Colonic mucosa (tissue), 4 donors: ENCODE measurements around the gene ZNF500. TPM values are rescaled to one million over a fixed set of nuclear protein-coding genes. Genes with fewer than 3 reads are reported as not detected.

ENCODE experiments used
- DNase-seq: peaks from one replicate; pipeline ENCODE4 v3.0.0-alpha.2; 2020
- H3K27ac ChIP-seq: fragments of 200-600 bp; one replicate; pipeline ENCODE4 v1.8.0; 2021
- H3K27me3 ChIP-seq: fragments of 200-600 bp; one replicate; pipeline ENCODE4 v1.8.0; 2021
- H3K36me3 ChIP-seq: fragments of 200-600 bp; one replicate; pipeline ENCODE4 v1.8.0; 2021
- H3K4me1 ChIP-seq: fragments of 200-600 bp; one replicate; pipeline ENCODE4 v1.8.0; 2021; ENCODE audit warnings: mild to moderate bottlenecking
- H3K4me3 ChIP-seq: fragments of 200-600 bp; one replicate; pipeline ENCODE4 v1.8.0; 2021
- H3K9ac ChIP-seq, 2 donors: one replicate each; pipeline ENCODE4 v1.7.0; 2013; ENCODE audit warnings: control low read depth in 2 of 2, low read depth in 2 of 2, low read length in 2 of 2
- H3K9me3 ChIP-seq: fragments of 200-600 bp; one replicate; pipeline ENCODE4 v1.8.0; 2021
- CTCF ChIP-seq: fragments of 200-600 bp; IDR thresholded peaks from one replicate; pipeline ENCODE4 v1.8.0; 2022; ENCODE audit warnings: antibody characterized with exemption, mild to moderate bottlenecking
- intact Hi-C: fragments of 100-400 bp; cut with DNase I; formaldehyde crosslinking; loops from one replicate; pipeline ENCODE4 v1.14.1; 2022
- total RNA-seq, 2 donors: library from RNA; stranded (reverse); fragmentation: NEBNext Ultra II Directional in 1 of 2; extraction: Animal tissue kit (Norgen Biotek cat#: 25700) in 1 of 2; gene quantifications; one replicate each; pipeline ENCODE4 v1.2.1, GENCODE V29; 2021
- donor health status: healthy.
- donor health status: DM: no; HTN: no; CAD: no.
- donor health status: DM: no; HTN: no; CAD: no.

Gene ZNF500
- total RNA-seq, 2 donors from 2014 or later = 12.3 to 16.1 TPM

- Histone ChIP-seq H3K4me1 (no peaks in the 10 kb centered on the region), H3K27me3 (no peaks in the 10 kb centered on the region), H3K4me3 (peak within 1 kb of the TSS; percentile 55), H3K9me3 (no peaks in the 10 kb centered on the region), H3K9ac (peak within 1 kb of the TSS; percentile 72 to 83), H3K36me3 (no peaks in the 10 kb centered on the region), H3K27ac (peak within 1 kb of the TSS; percentile 63)
- TF ChIP-seq CTCF = no peak
- DNase-seq = peak; percentile 87
- intact Hi-C loops = no loop called here
Observed at GRCh38 chr16:4795181-4795827, 28.3 kb upstream of the ZNF500 start, which contains the start of gene SMIM22. Gene SMIM22 (plus strand): TSS chr16:4795369. CDS start chr16:4795735, 366 bp downstream.

- intact Hi-C loops = no loop called here
- Histone ChIP-seq H3K36me3 (no peaks in the 10 kb centered on the region), H3K4me3 (no peak overlapping the region), H3K9ac (no peak overlapping the region), H3K9me3 (no peaks in the 10 kb centered on the region), H3K27ac (no peak overlapping the region), H3K4me1 (no peaks in the 10 kb centered on the region), H3K27me3 (no peaks in the 10 kb centered on the region)
- no peak for DNase-seq
- TF ChIP-seq CTCF = no peak
Observed at GRCh38 chr16:4792951-4793513, 26.1 kb upstream of the ZNF500 start.

GRCh38 chr16:4790871-4791270 lies 23.9 kb upstream of the ZNF500 start:
- H3K9me3 ChIP-seq = no peaks in the 10 kb centered on the region
- H3K9ac ChIP-seq = no peak overlapping the region
- no peak for TF ChIP-seq CTCF
- intact Hi-C loops = no loop called here
- H3K27ac ChIP-seq = no peak overlapping the region
- no peaks in the 10 kb centered on the region for H3K27me3 ChIP-seq
- no peak for DNase-seq
- no peaks in the 10 kb centered on the region for H3K36me3 ChIP-seq
- no peaks in the 10 kb centered on the region for H3K4me1 ChIP-seq
- H3K4me3 ChIP-seq = no peak overlapping the region

- H3K9ac ChIP-seq = peak overlapping the region in 1 of 2 donors; percentile 19
- no peaks in the 10 kb centered on the region for H3K27me3 ChIP-seq
- H3K9me3 ChIP-seq = no peaks in the 10 kb centered on the region
- H3K4me3 ChIP-seq = no peak overlapping the region
- no peaks in the 10 kb centered on the region for H3K36me3 ChIP-seq
- DNase-seq = no peak
- no peak for TF ChIP-seq CTCF
- H3K27ac ChIP-seq = no peak overlapping the region
- intact Hi-C loops = no loop called here
- H3K4me1 ChIP-seq = no peaks in the 10 kb centered on the region
Observed at GRCh38 chr16:4790261-4790660, 23.3 kb upstream of the ZNF500 start.

- Histone ChIP-seq H3K4me1 (no peaks in the 10 kb centered on the region), H3K9ac (no peak overlapping the region), H3K27ac (no peak overlapping the region), H3K36me3 (no peaks in the 10 kb centered on the region), H3K9me3 (no peaks in the 10 kb centered on the region), H3K27me3 (no peaks in the 10 kb centered on the region), H3K4me3 (no peak overlapping the region)
- TF ChIP-seq CTCF = no peak
- intact Hi-C loops = no loop called here
- DNase-seq = no peak
Observed at GRCh38 chr16:4788910-4789309, 21.9 kb upstream of the ZNF500 start.
